H9 (cell line): Measurements from ENCODE around the gene TOR1B. TPM values are rescaled to one million over a fixed set of nuclear protein-coding genes. Genes with fewer than 3 reads are reported as not detected.

Source experiments
- DNase-seq: peaks from one replicate; pipeline ENCODE4 v3.0.0-alpha.2; 2017
- H2AFZ ChIP-seq: one replicate; pipeline ENCODE4 v1.6.1; 2013; ENCODE audit warnings: mild to moderate bottlenecking, low read length, control low read depth, moderate library complexity
- H2AK5ac ChIP-seq: 2 replicates; pipeline ENCODE4 v1.6.1; 2013; ENCODE audit warnings: low read length, control low read depth, mixed read lengths; ENCODE audit not compliant: insufficient read length
- H2BK120ac ChIP-seq: one replicate; pipeline ENCODE4 v1.6.1; 2013; ENCODE audit warnings: low read depth, mild to moderate bottlenecking, low read length, control low read depth, inconsistent platforms; ENCODE audit not compliant: poor library complexity, severe bottlenecking
- H2BK12ac ChIP-seq: 2 replicates; pipeline ENCODE4 v1.6.1; 2013; ENCODE audit warnings: low read length, control low read depth, mixed read lengths, low read depth; ENCODE audit not compliant: insufficient read length
- H2BK15ac ChIP-seq: 2 replicates; pipeline ENCODE4 v1.6.1; 2013; ENCODE audit warnings: low read depth, low read length, control low read depth
- H2BK20ac ChIP-seq: one replicate; pipeline ENCODE4 v1.6.1; 2013; ENCODE audit warnings: low read depth, mild to moderate bottlenecking, low read length, control low read depth, inconsistent platforms; ENCODE audit not compliant: poor library complexity, severe bottlenecking
- H2BK5ac ChIP-seq: 2 replicates; pipeline ENCODE4 v1.6.1; 2013; ENCODE audit warnings: low read length, control low read depth, mixed read lengths; ENCODE audit not compliant: insufficient read length
- H3K14ac ChIP-seq: 2 replicates; pipeline ENCODE4 v1.6.1; 2013; ENCODE audit warnings: low read length, control low read depth; ENCODE audit not compliant: insufficient read depth
- H3K18ac ChIP-seq: 2 replicates; pipeline ENCODE4 v1.6.1; 2013; ENCODE audit warnings: low read depth, mild to moderate bottlenecking, mixed read lengths, low read length, control low read depth; ENCODE audit not compliant: insufficient read length
- H3K23ac ChIP-seq: 2 replicates; pipeline ENCODE4 v1.6.1; 2013; ENCODE audit warnings: low read length, control low read depth, mixed read lengths, low read depth; ENCODE audit not compliant: insufficient read length
- H3K23me2 ChIP-seq: 2 replicates; pipeline ENCODE4 v1.6.1; 2013; ENCODE audit warnings: low read depth, mild to moderate bottlenecking, mixed read lengths, low read length, control low read depth; ENCODE audit not compliant: insufficient read length, poor library complexity, severe bottlenecking
- H3K27ac ChIP-seq: 2 replicates; pipeline ENCODE4 v1.5.1; 2013; ENCODE audit warnings: low read length, control low read depth, mixed read lengths, low read depth; ENCODE audit not compliant: insufficient read length
- H3K27me3 ChIP-seq: 2 replicates; pipeline ENCODE4 v1.6.1; 2013; ENCODE audit warnings: low read length, control low read depth, inconsistent platforms; ENCODE audit not compliant: insufficient read depth
- H3K4ac ChIP-seq: 2 replicates; pipeline ENCODE4 v1.6.1; 2013; ENCODE audit warnings: low read depth, mild to moderate bottlenecking, control low read depth, inconsistent platforms, low read length, moderate library complexity
- H3K4me1 ChIP-seq: 2 replicates; pipeline ENCODE4 v1.6.1; 2013; ENCODE audit warnings: low read length, control low read depth, inconsistent platforms; ENCODE audit not compliant: insufficient read depth
- H3K4me2 ChIP-seq: 2 replicates; pipeline ENCODE4 v1.6.1; 2013; ENCODE audit warnings: low read length, control low read depth, mixed read lengths; ENCODE audit not compliant: insufficient read length, insufficient read depth
- H3K56ac ChIP-seq: 2 replicates; pipeline ENCODE4 v1.6.1; 2013; ENCODE audit warnings: low read depth, mild to moderate bottlenecking, mixed read lengths, low read length, control low read depth; ENCODE audit not compliant: insufficient read length
- H3K79me1 ChIP-seq: 2 replicates; pipeline ENCODE4 v1.6.1; 2013; ENCODE audit warnings: low read depth, mild to moderate bottlenecking, moderate library complexity, low read length, control low read depth, inconsistent platforms; ENCODE audit not compliant: insufficient read depth, poor library complexity, severe bottlenecking
- H3K79me2 ChIP-seq: 2 replicates; pipeline ENCODE4 v1.6.1; 2013; ENCODE audit warnings: low read length, control low read depth, inconsistent platforms; ENCODE audit not compliant: insufficient read depth
- H3K9ac ChIP-seq: 2 replicates; pipeline ENCODE4 v1.6.1; 2013; ENCODE audit warnings: low read length, control low read depth, mixed read lengths; ENCODE audit not compliant: insufficient read length; ENCODE audit errors: extremely low read depth
- H3K9me3 ChIP-seq: one replicate; pipeline ENCODE4 v1.6.1; 2013; ENCODE audit warnings: low read depth, low read length, inconsistent platforms; ENCODE audit not compliant: control insufficient read depth
- H3T11ph ChIP-seq: one replicate; pipeline ENCODE4 v1.6.1; 2013; ENCODE audit warnings: mild to moderate bottlenecking, low read length, control low read depth, inconsistent platforms
- H4K20me1 ChIP-seq: one replicate; pipeline ENCODE4 v1.6.1; 2013; ENCODE audit not compliant: control insufficient read depth, insufficient read length, insufficient read depth
- H4K5ac ChIP-seq: 2 replicates; pipeline ENCODE4 v1.6.1; 2013; ENCODE audit warnings: low read depth, mild to moderate bottlenecking, mixed read lengths, low read length, control low read depth; ENCODE audit not compliant: insufficient read length
- H4K8ac ChIP-seq: replicated peaks from 2 replicates; pipeline ENCODE4 v1.6.1; 2013; ENCODE audit warnings: low read length, control low read depth, mixed read lengths, low read depth; ENCODE audit not compliant: insufficient read length
- H4K91ac ChIP-seq: 2 replicates; pipeline ENCODE4 v1.6.1; 2013; ENCODE audit warnings: low read depth, mild to moderate bottlenecking, moderate library complexity, mixed read lengths, low read length, control low read depth; ENCODE audit not compliant: insufficient read length
- H3K27ac Mint-ChIP-seq, 3 experiments: 2 replicates in 2 of 3; 3 replicates in 1 of 3; pipeline ENCODE4 v1.8.0; 2020 to 2021; ENCODE audit warnings: mixed read lengths in 3 of 3, mild to moderate bottlenecking in 1 of 3, moderate library complexity in 1 of 3
- H3K27me3 Mint-ChIP-seq: 2 replicates; pipeline ENCODE4 v1.8.0; 2021; ENCODE audit warnings: low read depth, mild to moderate bottlenecking, moderate library complexity, mixed read lengths
- H3K36me3 Mint-ChIP-seq, 3 experiments: 2 replicates in 2 of 3; 3 replicates in 1 of 3; pipeline ENCODE4 v1.8.0; 2020 to 2021; ENCODE audit warnings: low read depth in 3 of 3, mixed read lengths in 3 of 3; ENCODE audit not compliant: insufficient read depth in 1 of 3
- H3K4me1 Mint-ChIP-seq, 2 experiments: 2 replicates each; pipeline ENCODE4 v1.8.0; 2020; ENCODE audit warnings: mixed read lengths in 2 of 2
- H3K4me3 Mint-ChIP-seq, 2 experiments: 2 replicates in 1 of 2; 3 replicates in 1 of 2; pipeline ENCODE4 v1.8.0; 2020 to 2021; ENCODE audit warnings: mild to moderate bottlenecking in 2 of 2, mixed read lengths in 2 of 2, moderate library complexity in 1 of 2
- H3K9me3 Mint-ChIP-seq, 2 experiments: 2 replicates in 1 of 2; 3 replicates in 1 of 2; pipeline ENCODE4 v1.8.0; 2020; ENCODE audit warnings: mild to moderate bottlenecking in 2 of 2, mixed read lengths in 2 of 2, moderate library complexity in 1 of 2
- CTCF ChIP-seq: fragments of 200-600 bp; sonication (generic); conservative IDR thresholded peaks from 3 replicates; pipeline ENCODE4 v1.8.0; 2021; ENCODE audit warnings: antibody characterized with exemption, mild to moderate bottlenecking
- WGBS: extraction: QIAGEN DNeasy Blood & Tissue Kit; methylation state at CpG from one replicate; pipeline ENCODE4 v1.1.7; 2013; ENCODE audit warnings: missing lambda C conversion rate, low lambda C conversion rate, mixed read lengths; ENCODE audit not compliant: insufficient read length; ENCODE audit errors: extremely low coverage; 5-methylcytosine and 5-hydroxymethylcytosine counted together
- total RNA-seq: library from RNA; stranded (reverse); gene quantifications from 2 replicates; pipeline ENCODE4 v1.2.1, GENCODE V29; 2021

The TOR1B gene
- total RNA-seq, 1 experiment from 2014 or later, result 18.1 TPM

- peak overlapping the region; percentile 90 for H3K9ac ChIP-seq
- Mint-ChIP-seq H3K4me3 (peak overlapping the region; percentile 77 to 87), H3K36me3 (peaks cover 12 to 51% (median 42%) of the 10 kb centered on the region in 3 experiments; a peak in 6 of 7 replicates), H3K9me3 (no peaks in the 10 kb centered on the region), H3K27me3 (no peaks in the 10 kb centered on the region), H3K27ac (peak overlapping the region in 1 of 3 experiments; percentile 88; a peak in 1 of 7 replicates), H3K4me1 (peaks cover 7 to 9% of the 10 kb centered on the region in 2 experiments)
- H3K18ac ChIP-seq, result peak overlapping the region; percentile 94
- no peak overlapping the region for H3K56ac ChIP-seq
- no peaks in the 10 kb centered on the region for H3K4me1 ChIP-seq
- no peak overlapping the region for H3K27ac ChIP-seq
- no CpG with 5 or more reads among the region's 15 CpGs for WGBS
- H3K79me2 ChIP-seq, result no peaks in the 10 kb centered on the region; the same call in 1 of the 2 replicates
- H3K79me1 ChIP-seq, result peaks cover 3% of the 10 kb centered on the region
- H3K4me2 ChIP-seq, result no peak overlapping the region
- no peak overlapping the region for H3K23ac ChIP-seq
- H2BK5ac ChIP-seq, result no peak overlapping the region
- no peak overlapping the region for H2AK5ac ChIP-seq
- DNase-seq, result no peak
- H3K23me2 ChIP-seq, result peaks cover 5% of the 10 kb centered on the region
- no peaks in the 10 kb centered on the region for H3K27me3 ChIP-seq
- TF ChIP-seq CTCF, result no peak
- H2BK120ac ChIP-seq, result no peak overlapping the region
- no peak overlapping the region for H4K91ac ChIP-seq
- no peak overlapping the region for H4K5ac ChIP-seq
- peak overlapping the region; percentile 98; the same call in 1 of the 2 replicates for H3K14ac ChIP-seq
- H3K9me3 ChIP-seq, result no peaks in the 10 kb centered on the region
- H4K8ac ChIP-seq, result no peak overlapping the region
- H2BK15ac ChIP-seq, result no peak overlapping the region
- H3T11ph ChIP-seq, result no peak overlapping the region
- no peak overlapping the region for H2BK12ac ChIP-seq
- no peak overlapping the region for H2BK20ac ChIP-seq
- no peak overlapping the region for H3K4ac ChIP-seq
- H4K20me1 ChIP-seq, result no peaks in the 10 kb centered on the region
- H2AFZ ChIP-seq, result no peak overlapping the region
Observed at GRCh38 chr9:129823542-129823934, 20.6 kb downstream of the TOR1B start.
